Upper lobe of right lung (tissue), 1 donor: Measurements from ENCODE around the gene SEMA6A. TPM values are rescaled to one million over a fixed set of nuclear protein-coding genes. Genes with fewer than 3 reads are reported as not detected.
A peak's percentile ranks its signal among the peaks of the same experiment; 100 is the strongest.

Experiments
- ATAC-seq: fragments of 200-7000 bp; cut with Tn5 transposase; one replicate; pipeline ENCODE4 v1.9.1; 2020; ENCODE audit warnings: mild to moderate bottlenecking, moderate library complexity
- DNase-seq: peaks from one replicate; pipeline ENCODE4 v3.0.0-alpha.2; 2020
- H3K27ac ChIP-seq: fragments of 200-600 bp; one replicate; pipeline ENCODE4 v1.8.0; 2022
- H3K27me3 ChIP-seq: fragments of 200-600 bp; one replicate; pipeline ENCODE4 v1.8.0; 2022; ENCODE audit warnings: mild to moderate bottlenecking
- H3K36me3 ChIP-seq: fragments of 200-600 bp; one replicate; pipeline ENCODE4 v1.8.0; 2022
- H3K4me1 ChIP-seq: fragments of 200-600 bp; one replicate; pipeline ENCODE4 v1.8.0; 2022
- H3K4me3 ChIP-seq: fragments of 200-600 bp; one replicate; pipeline ENCODE4 v1.8.0; 2022; ENCODE audit warnings: mild to moderate bottlenecking
- H3K9me3 ChIP-seq: fragments of 200-600 bp; one replicate; pipeline ENCODE4 v1.8.0; 2022
- CTCF ChIP-seq: fragments of 200-600 bp; IDR thresholded peaks from one replicate; pipeline ENCODE4 v1.8.0; 2022; ENCODE audit warnings: antibody characterized with exemption
- intact Hi-C: fragments of 100-400 bp; cut with DNase I; formaldehyde crosslinking; loops from one replicate; pipeline ENCODE4 v1.11.0; 2022
- total RNA-seq: library from RNA; stranded (reverse); fragmentation: NEBNext Ultra II Directional; extraction: Animal tissue kit (Norgen Biotek cat#: 25700); gene quantifications from one replicate; pipeline ENCODE4 v1.2.1, GENCODE V29; 2021
- donor health status: DM: no; HTN: yes; CAD: no; lungs with severe emphysema.

Gene SEMA6A
- total RNA-seq, 1 donor from 2014 or later: 33.3 TPM

GRCh38 chr5:116395631-116396203 lies 178.9 kb downstream of the SEMA6A start:
- DNase-seq (no peak), ATAC-seq (peak; percentile 51)
- Histone ChIP-seq H3K4me3 (no peak overlapping the region), H3K4me1 (peaks cover 5% of the 10 kb centered on the region), H3K27ac (peak overlapping the region; percentile 55), H3K9me3 (no peaks in the 10 kb centered on the region), H3K36me3 (no peaks in the 10 kb centered on the region), H3K27me3 (no peaks in the 10 kb centered on the region)
- intact Hi-C loops: no loop called here
- TF ChIP-seq CTCF: no peak

GRCh38 chr5:116395226-116395625 lies 179.4 kb downstream of the SEMA6A start:
- no peak overlapping the region for H3K4me3 ChIP-seq
- no peak for TF ChIP-seq CTCF
- DNase-seq (no peak), ATAC-seq (no peak)
- intact Hi-C loops: no loop called here
- H3K9me3 ChIP-seq: no peaks in the 10 kb centered on the region
- peaks cover 5% of the 10 kb centered on the region for H3K4me1 ChIP-seq
- H3K36me3 ChIP-seq: no peaks in the 10 kb centered on the region
- peak overlapping the region; percentile 11 for H3K27ac ChIP-seq
- H3K27me3 ChIP-seq: no peaks in the 10 kb centered on the region

GRCh38 chr5:116394186-116394867 lies 180.3 kb downstream of the SEMA6A start:
- Histone ChIP-seq H3K4me1 (peaks cover 5% of the 10 kb centered on the region), H3K9me3 (no peaks in the 10 kb centered on the region), H3K4me3 (no peak overlapping the region), H3K36me3 (no peaks in the 10 kb centered on the region), H3K27me3 (no peaks in the 10 kb centered on the region), H3K27ac (no peak overlapping the region)
- no peak for TF ChIP-seq CTCF
- intact Hi-C loops: no loop called here
- DNase-seq: no peak
- no peak for ATAC-seq
